COLO668 (cell line): ENCODE measurements around the gene CUTC.

Experiments
- DNase-seq: peaks from one replicate; lab custom pipeline; 2025; ENCODE audit not compliant: unreplicated experiment; lab: John Stamatoyannopoulos, UW

Gene CUTC

GRCh38 chr10:99782447-99783286 is 50.6 kb downstream of the CUTC start, which contains the start of gene ABCC2:
TSS of gene ABCC2 (plus strand) at chr10:99782640. CDS start at chr10:99782845, 205 bp downstream.
- no peak for DNase-seq

- DNase-seq: no peak
Measured at GRCh38 chr10:99784016-99784726, 52.1 kb downstream of the CUTC start.

GRCh38 chr10:99784727-99785441 is 52.9 kb downstream of the CUTC start:
- DNase-seq: no peak

- DNase-seq: no peak
Measured at GRCh38 chr10:99785646-99786045, 53.6 kb downstream of the CUTC start.

GRCh38 chr10:99787311-99787710 is 55.3 kb downstream of the CUTC start:
- no peak for DNase-seq

GRCh38 chr10:99787782-99788445 is 55.9 kb downstream of the CUTC start:
- DNase-seq: no peak

- no peak for DNase-seq
Measured at GRCh38 chr10:99788598-99789256, 56.7 kb downstream of the CUTC start.

- no peak for DNase-seq
Measured at GRCh38 chr10:99791831-99792230, 59.8 kb downstream of the CUTC start.

GRCh38 chr10:99793819-99794218 is 61.8 kb downstream of the CUTC start:
- DNase-seq: no peak

- DNase-seq: no peak
Measured at GRCh38 chr10:99796928-99797327, 64.9 kb downstream of the CUTC start.

GRCh38 chr10:99798031-99798430 is 66.0 kb downstream of the CUTC start:
- no peak for DNase-seq

- no peak for DNase-seq
Measured at GRCh38 chr10:99798920-99799319, 66.9 kb downstream of the CUTC start.

GRCh38 chr10:99799613-99800012 is 67.6 kb downstream of the CUTC start:
- DNase-seq: no peak

GRCh38 chr10:99804471-99804870 is 72.4 kb downstream of the CUTC start:
- DNase-seq: no peak

- no peak for DNase-seq
Measured at GRCh38 chr10:99805190-99805589, 73.2 kb downstream of the CUTC start.
